ENCODE data around the gene UBAP2.
A peak's percentile ranks its signal among the peaks of the same experiment; 100 is the strongest.

UBAP2 gene, protein sequence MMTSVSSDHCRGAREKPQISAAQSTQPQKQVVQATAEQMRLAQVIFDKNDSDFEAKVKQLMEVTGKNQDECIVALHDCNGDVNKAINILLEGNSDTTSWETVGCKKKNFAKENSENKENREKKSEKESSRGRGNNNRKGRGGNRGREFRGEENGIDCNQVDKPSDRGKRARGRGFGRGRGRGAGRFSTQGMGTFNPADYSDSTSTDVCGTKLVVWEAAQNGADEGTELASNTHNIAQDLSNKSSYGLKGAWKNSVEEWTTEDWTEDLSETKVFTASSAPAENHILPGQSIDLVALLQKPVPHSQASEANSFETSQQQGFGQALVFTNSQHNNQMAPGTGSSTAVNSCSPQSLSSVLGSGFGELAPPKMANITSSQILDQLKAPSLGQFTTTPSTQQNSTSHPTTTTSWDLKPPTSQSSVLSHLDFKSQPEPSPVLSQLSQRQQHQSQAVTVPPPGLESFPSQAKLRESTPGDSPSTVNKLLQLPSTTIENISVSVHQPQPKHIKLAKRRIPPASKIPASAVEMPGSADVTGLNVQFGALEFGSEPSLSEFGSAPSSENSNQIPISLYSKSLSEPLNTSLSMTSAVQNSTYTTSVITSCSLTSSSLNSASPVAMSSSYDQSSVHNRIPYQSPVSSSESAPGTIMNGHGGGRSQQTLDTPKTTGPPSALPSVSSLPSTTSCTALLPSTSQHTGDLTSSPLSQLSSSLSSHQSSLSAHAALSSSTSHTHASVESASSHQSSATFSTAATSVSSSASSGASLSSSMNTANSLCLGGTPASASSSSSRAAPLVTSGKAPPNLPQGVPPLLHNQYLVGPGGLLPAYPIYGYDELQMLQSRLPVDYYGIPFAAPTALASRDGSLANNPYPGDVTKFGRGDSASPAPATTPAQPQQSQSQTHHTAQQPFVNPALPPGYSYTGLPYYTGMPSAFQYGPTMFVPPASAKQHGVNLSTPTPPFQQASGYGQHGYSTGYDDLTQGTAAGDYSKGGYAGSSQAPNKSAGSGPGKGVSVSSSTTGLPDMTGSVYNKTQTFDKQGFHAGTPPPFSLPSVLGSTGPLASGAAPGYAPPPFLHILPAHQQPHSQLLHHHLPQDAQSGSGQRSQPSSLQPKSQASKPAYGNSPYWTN

DNA sequence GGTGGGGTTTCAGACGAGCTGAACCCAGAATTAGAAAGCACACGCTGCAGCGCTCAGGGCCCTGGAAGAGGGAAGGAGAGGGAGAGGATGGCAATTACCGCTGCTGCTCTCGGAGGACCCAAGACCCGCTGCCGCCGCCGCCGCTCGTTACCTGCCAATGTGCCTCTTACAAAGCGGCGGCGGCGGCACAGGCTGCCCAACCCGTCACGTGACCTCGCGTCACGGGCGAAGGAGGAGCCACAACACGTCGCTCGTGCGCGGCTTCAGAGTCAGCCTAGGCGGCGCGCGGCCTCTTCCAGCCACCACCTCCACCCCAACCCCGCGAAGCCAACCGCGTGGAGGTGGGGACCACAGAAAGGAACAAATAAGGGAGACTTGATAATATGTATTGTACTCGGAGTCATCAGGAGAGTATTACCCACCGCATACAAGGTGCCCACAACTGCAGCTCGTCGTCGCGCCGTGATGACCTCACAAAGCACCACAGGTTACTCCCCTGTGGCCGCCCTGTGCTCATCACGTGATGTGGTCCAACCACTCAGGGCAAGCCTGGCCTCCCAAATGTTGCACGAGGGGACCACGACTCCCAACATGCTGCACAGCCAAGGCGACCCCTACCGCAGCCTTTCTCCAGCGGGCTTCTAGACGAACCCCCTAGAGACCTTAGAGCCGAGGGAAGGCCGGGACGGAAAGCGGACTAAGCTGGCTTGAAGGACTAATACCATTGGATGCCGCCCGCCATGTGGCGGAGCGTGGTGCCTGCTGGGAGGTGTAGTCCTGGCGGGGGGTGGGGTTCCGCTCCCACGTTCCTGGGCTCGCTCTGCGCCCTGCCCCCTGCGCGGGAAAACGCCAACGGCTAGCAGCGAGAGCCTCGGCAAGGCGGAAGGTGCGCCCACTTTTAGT is at the start of gene UBAP2:
UBAP2 (minus strand) TSS at position 161 of the 903 bp plus-strand sequence. CDS start 31,739 bp downstream, outside the sequence.
- peak; percentile 97 for DNase-seq

DNA sequence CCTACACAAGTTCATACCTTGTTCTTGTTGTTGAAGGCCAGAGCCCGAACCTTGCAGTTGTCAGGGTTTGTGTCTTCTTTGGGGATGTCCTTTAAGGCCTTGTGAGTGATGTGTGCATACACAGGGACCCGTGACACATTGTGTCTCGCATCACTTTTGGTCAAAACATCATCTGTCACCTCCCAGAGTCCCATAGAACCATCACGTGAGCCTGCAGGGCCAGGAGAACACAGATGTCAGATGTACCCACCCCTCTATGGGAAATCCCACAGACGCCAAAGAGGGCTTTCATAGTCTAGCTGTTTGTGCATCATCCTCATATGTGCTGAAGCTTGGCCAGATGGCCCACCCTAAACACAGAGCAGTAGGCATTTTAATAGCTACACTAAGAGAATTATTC is 49.6 kb upstream of the UBAP2 start:
- no peak for DNase-seq

DNA sequence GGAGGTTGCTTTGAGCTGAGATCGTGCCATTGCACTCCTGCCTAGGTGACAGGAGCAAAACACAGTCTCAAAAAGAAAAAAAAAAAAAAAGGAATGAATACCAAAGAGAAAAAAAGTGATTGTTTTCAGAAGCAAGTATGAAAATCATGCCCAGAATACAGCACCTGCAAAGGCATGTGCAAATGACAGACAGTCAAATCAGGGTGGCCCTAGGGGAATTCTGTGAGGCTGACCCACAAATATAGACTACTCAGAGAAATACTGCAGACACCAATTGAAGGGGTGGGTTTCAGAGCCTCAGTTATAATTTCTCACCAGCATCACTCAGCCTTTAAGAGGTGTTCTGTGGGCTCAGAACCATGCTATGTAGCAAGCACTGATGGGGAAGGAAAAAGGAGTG is 49.2 kb upstream of the UBAP2 start:
- no peak for DNase-seq

DNA sequence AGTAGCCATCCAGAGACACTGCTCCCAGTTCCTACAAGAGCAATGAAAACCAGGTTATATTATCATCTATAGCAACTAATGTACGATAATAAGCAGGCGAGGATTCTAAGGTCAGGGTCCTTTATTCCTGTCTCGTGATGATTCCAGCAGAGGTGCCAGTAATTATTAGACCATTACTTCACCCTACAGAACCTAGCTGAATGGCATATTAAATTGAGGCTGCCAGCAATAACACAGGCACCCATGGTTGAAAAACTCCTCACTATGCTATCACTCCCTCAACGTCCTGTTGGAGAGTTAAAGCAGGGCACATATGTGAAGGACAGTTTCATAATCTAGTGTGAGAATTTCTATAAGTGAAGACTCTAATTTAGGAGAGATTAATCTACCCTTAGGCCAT is 48.1 kb upstream of the UBAP2 start:
- DNase-seq = no peak

DNA sequence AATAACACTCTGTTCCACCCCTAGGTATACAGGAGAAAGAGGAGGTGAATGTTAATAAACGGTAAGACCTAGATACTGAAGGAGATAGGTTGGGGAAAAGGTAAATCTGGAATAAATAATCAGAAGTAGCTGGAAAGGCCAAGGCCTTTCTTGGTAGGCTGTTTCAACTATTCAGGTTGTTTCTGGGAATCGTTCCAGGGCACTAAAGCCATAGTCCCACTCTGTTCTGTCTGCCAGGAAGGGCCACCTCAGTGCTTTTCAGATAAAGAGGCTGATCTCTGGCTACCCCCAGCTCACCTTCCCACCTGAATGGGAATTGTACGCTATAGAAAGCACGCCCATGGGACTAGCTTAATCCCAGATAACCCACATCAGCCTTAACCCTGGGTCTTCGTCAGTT is 44.9 kb upstream of the UBAP2 start:
- DNase-seq = no peak

DNA sequence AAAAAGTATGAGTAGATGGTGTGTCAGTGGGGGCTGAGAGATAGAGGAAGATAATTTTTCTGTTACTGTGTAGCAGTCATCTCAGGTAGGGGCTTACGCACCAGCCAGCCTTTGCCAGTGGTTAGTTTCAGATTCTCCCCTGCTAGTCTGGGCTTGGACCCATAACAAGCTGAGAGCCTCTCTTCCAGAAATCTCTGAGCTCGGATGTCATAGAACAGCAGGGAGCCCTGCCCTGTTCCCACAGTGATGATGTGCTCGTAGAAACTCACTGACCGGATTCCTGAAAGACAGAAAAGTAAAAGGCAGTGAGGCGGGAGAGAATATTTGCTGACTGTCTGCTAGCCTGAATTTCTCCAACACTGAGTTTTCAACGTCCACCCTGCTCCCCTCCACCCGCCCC is 40.6 kb upstream of the UBAP2 start:
- no peak for DNase-seq

DNA sequence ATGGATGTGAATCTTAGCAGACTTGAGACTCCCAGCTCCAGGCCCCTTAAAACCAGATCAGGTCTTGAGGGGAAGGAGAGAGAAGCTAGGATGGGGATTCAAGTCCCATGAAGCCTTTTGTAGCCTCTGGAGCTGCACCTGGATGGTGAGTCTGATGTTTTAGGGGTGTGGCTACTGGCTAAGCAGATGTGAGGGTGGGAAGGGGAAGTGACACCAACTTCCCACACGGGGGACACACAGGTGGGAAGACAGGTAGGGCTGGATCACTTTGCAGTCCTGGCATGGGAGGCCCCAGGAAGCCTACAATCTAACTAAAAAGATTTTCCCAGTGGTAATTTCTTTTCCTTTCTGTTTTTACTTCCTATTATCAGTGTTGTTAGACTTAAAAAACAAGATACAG is 38.7 kb upstream of the UBAP2 start:
- no peak for DNase-seq

DNA sequence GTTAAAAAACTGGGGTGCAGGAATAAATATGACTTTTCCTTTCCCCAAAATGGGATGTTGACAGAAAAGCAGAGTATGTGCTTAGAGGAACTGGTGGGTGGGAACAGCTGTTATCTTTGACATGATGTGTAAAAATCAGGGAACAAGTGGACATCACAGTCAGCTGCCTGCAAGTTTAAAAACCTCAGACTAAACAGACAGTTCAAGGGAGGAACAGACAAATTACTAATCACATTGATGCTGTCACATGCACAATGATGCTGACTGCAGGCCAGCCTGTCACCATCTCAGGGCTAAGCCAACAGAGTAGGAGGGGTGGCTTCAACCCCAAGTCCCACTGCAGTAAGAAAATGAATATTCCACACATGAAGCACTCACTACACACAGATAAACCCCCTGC is 38.2 kb upstream of the UBAP2 start:
- no peak for DNase-seq

DNA sequence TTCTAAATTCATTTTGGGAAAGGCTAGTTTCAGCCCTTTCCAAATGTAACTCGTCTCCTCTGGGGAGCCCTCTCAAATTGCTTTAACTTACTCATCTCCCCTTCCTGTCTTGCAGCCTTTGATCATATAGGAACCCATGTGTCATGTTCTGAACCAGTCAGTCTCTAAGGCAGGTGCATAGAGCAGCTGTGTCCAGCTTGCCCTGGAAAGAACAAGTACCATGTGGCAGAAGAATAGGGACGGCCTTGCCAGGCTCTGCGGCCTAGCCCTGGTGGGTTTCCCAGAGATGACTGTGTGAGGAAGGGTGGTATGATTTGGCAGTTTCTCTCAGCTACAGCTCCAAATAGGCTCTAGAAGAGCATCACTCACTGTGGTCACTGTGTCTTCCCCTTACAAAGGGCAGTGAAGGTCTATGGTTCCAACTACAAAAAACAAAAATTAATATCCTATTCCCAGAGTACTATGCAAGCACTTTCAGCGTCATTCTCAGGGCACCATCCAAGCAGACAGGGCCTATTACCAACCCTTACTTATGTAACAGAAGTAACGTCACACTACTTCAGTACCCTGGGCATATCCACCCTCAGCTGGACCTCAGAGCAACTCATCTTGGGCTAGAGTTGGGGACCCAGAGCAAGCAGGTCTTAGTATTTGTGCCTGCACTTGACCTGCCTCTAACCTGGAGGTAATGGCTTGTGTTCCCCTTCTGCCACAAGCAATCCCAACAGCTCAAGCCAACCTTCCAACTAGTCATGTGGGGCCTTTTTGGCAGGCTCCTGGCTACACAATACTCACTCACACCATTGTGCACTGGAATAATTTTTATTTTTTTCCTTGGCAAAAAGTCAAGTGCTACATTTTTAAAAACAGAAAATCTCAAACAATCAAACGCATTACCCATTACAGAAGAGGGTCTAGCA is 37.2 kb upstream of the UBAP2 start:
- DNase-seq = no peak

DNA sequence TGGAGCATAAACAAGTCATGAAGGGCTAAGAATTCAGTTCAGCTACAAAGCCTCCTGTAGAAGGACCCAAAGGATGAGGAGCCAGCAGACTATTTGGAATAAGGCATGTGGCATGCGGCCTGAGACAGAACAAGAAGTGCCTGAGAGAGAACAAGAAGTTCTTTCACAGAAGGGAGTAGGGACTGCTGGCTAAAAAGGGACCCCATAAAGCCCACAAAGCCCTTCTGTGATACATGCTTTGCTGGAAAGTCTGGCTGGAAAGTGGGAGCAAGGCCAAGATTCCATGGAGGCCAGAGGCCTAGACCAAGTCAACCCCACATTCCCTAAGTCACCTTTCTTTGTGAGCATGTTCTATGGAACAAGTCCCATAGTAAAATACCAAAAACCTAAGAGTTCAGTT is 35.9 kb upstream of the UBAP2 start:
- no peak for DNase-seq

DNA sequence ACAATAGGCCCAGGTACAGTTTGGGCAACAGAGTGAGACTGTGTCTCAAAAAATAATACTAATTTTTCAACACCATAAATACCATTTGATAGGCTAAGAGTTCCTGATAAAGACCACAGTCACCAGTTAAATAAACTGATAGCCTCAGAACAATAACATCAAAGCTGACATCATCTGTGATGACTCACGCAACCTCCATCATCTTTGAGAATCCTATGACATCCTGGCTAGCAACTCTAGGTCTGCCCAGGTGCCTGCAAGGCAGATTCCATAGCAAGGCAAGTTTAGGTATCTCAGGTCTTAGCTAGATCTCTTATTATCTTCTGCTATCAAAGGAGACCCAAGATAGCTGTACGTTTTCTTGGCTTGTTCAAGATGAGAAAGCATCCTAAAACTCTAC is 30.5 kb upstream of the UBAP2 start:
- DNase-seq = peak; percentile 13

DNA sequence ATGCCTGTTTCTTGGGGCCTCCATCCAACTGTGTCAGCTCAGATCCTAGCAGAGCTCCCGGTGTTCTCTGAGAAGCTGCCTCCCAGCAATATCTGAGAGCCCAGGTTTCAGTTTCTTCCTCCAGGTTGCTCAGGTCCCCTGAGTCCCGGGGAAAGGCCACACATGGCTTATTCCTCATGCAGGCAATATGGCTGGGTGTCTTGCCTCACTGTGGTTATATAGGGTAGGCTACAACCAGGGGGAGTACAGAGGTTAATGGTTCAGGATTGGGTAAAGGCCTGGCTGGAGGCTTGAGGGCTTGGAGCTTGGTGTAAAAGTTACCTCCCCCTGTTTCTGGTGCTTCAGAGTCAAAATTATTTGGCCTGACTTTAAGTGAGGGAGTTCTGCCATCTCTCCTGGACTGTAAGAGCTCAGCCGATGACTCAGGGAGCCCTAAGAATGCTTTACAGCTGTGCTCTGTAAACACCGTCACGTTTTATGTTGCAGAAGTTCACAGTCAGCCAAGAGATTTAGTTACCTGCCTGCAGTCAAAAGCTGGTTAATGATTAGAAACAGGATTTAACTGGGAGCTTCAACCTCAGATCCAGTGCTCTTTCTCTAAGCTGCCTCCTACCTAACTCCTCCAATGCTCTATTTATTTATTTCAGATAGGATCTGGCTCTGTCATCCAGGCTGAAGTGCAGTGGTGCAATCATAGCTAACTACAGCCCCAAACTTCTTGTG is 24.3 kb upstream of the UBAP2 start:
- DNase-seq = peak; percentile 83

DNA sequence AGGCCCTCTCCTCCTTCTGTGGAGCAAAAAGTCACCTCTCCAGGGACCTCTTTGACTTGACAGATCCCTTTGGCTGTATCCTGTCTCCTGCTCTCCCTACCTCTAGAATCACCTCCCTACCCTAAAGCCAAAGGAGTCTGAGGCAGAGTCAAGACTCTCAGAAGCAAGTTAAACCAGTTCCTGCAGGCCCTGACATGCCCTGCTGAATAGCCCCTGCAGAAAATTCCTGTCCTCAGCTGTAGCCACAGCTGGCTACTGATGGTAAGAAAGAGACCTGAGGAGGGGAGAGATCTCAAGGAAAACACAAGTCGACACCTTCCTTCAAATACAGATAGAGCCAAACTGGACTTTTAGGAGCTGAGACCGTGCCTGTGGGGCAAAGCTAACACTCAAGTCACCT is 23.7 kb upstream of the UBAP2 start:
- DNase-seq = no peak

DNA sequence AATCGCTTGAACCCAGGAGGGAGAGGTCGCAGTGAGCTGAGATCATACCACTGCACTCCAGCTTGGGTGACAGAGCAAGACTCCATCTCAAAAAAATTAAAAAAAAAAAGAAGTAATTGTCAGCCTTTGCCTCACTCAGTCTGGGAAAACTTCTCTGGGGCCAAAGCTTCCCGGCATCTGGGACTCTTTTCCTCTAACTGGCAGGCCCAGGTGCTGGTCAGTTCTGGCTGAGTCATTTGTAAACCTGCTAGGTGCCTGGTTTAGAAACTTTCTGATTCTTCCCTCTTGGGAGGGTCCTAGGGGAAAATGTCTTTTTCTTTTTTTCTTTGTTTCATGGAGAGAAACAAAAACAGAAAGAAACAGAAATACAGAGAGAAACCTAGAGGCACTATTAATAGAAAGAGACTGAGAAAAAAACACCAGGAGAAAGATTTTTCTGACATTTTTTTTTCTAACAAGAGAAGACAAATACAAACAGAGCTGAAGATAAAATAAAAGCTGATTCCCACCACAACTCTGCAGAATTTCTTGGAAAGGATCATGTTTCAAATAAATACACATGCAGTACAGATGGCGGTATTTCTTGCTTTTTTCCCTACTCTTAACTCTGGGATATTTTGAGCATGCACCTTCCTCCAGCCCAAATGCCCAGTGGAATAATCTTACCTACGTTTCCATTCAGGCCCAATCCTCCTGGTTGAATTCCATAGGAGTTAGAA is 22.1 kb upstream of the UBAP2 start:
- no peak for DNase-seq

DNA sequence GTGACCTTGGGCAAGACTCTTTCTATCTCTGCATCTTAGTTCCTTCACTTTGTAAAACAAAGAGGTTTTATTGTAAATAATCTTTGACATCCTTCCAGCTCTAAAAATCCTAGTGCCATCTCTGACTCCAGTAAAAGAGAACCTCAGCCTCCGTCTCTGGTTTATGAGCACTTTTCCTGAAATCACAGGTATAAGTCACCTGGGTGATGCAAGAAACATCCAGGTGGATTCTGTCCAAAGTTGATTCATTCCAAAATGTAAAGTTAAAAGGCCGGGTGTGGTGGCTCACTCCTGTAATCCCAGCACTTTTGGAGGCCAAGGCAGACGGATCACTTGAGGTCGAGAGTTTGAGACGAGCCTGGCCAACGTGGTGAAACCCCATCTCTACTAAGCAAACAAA is 21.1 kb upstream of the UBAP2 start:
- DNase-seq = no peak

DNA sequence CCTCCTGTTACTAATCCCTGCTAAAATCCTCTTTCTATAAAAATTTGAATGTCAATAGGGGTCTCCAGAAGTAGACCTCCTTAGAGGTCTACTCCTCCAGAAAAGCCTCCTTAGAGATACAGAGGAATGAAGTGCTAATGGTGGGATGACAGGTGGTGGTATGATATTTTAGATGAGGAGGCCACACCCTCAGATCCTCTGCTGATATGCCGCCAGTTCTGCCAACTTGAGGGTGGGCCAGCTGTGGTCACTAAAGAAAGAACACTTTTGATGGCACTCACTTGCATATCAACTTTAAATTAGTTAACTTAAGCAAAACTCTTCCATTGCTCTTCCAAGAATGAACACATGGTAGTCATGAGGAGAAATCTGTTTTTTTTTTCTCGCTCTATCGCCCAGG is 16.9 kb upstream of the UBAP2 start:
- DNase-seq = no peak

DNA sequence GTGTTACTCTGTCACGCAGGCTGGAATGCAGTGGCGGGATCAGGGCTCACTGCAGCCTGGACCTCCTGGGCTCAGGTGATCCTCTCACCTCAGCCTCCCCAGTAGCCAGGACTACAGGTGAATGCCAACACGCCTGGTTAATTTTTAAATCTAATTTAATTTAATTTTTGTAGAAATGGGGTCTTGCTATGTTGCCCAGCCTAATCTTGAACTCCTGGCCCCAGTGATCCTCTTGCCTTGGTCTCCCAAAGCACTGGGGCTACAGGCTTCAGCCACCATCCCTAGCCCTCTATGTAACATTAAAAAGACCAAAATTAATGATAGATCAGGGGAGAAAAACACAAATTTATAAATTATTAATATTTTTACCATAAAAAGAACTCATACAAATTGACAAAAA is 11.3 kb upstream of the UBAP2 start:
- no peak for DNase-seq

DNA sequence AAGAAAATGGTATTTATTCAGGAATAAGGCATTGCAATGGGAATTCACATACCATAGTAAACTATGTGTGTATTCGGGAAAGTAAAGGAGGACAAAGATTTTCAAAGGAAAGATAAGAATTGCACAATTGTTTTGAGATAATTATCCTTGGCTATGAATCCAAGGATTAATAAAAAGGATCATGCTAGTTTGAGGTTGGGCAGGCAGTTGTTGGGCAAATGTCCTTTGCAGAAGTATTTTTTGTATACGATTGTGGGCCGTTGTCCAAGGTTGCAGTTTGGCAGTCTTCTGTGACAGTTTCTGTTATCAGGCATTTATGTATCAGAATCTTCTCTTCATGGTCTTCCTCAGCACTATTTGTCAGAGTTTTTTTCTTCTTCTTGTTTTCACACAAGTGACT is 10.6 kb upstream of the UBAP2 start:
- no peak for DNase-seq

DNA sequence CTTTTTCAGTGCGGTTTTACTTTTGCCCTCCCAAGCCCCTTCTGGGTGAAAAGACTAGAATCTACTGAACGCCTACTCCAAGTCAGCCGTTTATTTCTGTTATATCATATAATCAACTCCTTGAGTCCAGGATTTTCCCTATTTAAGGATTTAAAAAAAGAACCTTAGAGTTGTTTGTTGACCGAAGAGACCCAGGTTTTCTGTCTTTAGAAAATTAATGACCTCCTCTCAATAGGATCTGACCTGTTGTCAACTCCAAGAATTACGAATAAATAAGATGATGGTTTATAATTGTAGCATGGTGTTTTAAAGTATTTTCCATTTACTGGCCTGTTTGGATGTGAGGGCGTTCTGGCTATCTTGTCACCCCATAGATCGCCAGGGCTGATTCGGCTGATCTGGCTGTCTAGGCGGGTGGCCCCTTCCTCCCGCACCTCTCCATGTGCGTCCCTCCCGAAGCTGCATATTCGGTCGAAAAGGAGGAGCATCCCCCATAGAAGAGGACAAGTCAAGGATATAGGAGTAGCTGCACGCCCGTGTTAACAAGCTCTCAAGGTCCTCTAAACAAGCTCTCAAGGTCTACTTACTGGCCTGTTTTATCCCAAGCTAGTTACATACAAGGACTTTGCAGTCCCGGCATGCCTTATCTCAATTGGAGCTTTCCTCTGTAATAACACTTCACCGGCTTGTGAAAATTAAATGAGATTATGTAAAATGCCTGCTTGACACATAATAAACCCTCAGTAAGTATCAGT is 1.1 kb upstream of the UBAP2 start:
- no peak for DNase-seq

Data from fibroblast of upper back skin (primary cell).